GM10847 (cell line): Measurements from ENCODE around the gene ERLIN1.
A peak's percentile ranks its signal among the peaks of the same experiment; 100 is the strongest.

Experiments
- POLR2A ChIP-seq: IDR thresholded peaks from 2 replicates; pipeline ENCODE4 v1.6.1; 2011; ENCODE audit not compliant: insufficient read length; ENCODE audit errors: extremely low read depth

ERLIN1 gene

DNA sequence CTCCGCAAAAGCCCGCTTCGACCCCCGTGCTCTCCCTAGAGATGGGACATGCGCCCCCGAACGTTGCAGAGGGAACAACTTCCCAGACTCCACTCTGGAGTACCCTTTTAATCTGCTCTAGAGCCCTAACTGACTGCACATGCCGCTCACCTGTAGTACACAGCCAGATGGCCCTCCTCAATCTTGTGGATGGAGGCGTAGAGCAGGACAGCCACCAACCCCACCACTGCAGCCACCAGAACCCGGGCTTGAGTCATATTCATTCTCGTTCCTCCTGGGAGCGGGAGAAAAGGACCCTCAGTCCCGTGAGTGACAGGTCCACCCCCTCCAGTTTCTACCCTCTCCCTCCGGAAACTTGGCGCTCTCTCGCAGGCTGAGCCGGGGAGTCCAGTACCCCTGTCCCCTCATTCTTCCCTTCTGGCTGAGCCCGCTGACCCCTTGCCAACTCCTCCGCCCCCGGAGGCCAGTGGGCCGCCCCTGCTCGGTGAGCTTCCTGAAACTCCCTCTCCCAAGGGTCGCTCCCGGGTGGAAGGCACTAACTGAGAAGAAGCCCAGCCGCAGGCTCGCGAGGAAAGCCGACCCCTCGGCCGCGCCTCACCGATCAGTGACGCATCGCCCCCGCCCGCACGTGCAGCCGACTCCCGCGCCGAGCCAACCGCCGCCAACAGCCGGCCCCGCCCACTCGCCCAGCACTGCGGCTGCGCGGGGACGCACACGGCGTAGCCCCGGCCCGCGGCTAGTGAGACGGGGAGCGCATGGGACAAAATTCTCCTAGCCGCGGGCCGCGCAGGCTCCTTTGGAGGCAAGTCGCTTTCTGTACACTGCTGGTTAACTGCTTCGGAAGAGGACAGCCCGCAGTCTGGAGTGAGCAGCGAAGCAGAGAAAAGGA is at the start of gene ERLIN1:
Gene ERLIN1 (minus strand): TSS at position 666 of the 889 bp plus-strand sequence. CDS start 403 bp downstream, at position 263.
- TF ChIP-seq POLR2A: peak; percentile 83

- TF ChIP-seq POLR2A: no peak
Observed at GRCh38 chr10:100232101-100232500, 46.3 kb upstream of the ERLIN1 start.

DNA sequence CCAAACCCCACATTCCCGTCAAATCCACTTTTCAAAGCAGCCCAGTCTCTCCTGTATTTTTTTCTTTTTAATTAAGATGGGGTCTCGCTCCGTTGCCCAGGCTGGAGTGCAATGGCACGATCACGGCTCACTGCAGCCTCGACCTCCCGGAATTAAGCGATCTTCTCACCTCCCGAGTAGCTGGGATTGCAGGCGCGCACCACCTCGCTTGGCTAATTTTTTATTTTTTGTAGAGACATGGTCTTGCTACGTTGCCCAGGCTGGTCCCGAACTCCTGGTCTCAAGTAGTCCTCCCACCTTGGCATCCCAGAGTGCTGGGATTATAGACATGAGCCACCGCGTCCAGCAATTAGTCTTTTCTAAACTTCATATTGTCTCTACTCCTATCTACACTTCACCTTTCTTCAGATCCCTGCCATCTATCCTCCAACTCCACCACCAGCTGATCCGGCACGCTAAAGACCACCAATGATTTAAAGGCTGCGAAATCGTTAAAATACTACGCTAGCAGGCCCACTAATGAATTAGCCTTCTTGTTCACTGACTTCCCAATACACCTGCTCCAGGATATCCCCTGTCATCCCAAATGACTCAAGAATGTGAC is 44.1 kb upstream of the ERLIN1 start:
- no peak for TF ChIP-seq POLR2A

- TF ChIP-seq POLR2A: no peak
Observed at GRCh38 chr10:100223879-100224278, 38.0 kb upstream of the ERLIN1 start.

GRCh38 chr10:100222529-100222928 is 36.7 kb upstream of the ERLIN1 start:
- TF ChIP-seq POLR2A: no peak

- no peak for TF ChIP-seq POLR2A
Observed at GRCh38 chr10:100216006-100216405, 30.2 kb upstream of the ERLIN1 start.

GRCh38 chr10:100209303-100209702 is 23.5 kb upstream of the ERLIN1 start:
- no peak for TF ChIP-seq POLR2A

DNA sequence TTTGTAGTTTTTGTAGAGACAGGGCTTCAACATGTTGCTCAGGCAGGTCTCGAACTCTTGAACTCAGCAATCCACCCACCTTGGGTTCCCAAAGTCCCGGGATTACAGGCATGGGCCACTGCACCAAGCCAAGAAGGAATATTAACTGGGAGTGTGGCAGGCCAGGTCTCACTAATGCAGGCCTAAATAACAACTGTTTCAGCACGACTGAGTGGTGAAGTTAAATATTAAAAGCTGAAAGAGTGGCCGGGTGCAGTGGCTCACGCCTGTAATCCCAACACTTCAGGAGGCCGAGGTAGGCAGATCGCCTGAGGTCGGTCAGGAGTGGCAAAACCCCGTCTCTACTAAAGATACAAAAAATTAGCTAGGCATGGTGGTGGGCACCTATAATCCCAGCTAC is 22.4 kb upstream of the ERLIN1 start:
- no peak for TF ChIP-seq POLR2A

DNA sequence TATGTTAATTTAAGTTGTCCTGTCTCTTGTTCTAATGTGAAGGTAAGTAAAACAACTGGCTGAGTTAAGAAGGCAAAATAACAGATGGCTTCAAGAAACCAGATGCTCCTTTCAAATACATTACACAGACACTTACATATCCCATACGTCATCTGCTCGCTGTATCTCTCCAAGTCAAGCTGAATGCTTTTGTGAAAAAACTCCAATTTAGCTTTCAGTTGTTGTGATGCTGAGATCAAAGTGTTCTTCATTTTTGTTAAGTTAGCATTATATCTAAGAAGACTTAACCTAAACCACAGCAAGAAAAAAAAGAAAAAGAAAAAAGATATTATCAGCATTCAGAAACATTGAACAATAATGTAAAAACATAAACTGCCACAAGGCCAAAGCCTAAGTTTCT is 18.5 kb upstream of the ERLIN1 start:
- TF ChIP-seq POLR2A: no peak

DNA sequence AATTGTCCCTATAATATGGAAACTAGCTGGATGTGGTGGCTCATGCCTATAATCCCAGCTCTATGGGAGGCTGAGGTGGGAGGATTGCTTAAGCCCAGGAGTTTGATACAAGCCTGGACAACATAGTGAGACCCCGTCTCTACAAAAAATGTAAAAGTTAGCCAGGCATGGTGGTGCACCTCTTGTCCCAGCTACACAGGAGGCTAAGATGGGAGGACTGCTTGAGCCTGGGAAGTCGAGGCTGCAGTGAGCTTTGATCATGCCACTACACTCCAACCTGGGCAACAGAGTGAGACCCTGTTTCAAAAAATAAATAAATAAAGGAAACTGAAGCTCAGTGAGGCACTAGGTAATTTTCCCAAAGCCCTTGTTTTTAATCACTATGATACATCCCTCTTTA is 15.7 kb upstream of the ERLIN1 start:
- no peak for TF ChIP-seq POLR2A

DNA sequence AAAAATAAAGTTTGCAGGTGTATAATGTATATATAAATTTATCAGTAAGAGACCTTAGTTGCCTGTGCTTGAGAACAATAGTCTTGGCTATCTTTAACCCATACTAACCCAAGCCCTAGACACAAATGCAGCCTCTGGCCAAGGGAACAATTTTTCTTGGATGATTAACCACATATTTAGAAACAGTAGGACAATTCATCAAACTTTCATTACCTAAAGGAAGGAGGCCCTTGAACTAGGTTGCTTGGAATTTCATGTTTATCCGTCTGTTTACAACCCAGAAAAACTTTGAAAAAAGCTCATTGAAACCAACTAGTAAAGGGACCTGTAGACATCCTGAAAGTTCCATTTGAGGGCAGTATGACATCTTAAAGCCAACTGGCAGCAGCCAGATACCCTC is 8.9 kb upstream of the ERLIN1 start:
- no peak for TF ChIP-seq POLR2A

DNA sequence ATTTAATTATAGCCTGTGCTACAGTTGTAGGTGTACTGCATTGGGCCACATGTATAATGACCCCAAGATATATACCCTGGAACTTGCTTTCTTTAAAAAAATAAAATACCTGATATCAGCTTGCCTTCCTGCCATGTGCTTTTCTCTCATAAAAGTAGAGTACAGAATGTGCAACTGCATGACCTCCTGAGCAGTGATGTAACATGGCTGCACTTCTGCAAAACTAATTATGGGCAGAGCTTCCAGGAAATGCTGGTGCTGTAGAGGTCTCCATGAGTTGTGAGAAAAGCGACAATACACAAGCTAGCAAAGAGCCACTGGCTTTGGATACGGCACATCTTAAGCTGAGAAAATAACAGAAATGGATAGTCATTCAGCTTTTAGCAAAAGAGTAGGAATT is 6.5 kb upstream of the ERLIN1 start:
- TF ChIP-seq POLR2A: no peak

GRCh38 chr10:100186253-100187212 is 704 bp upstream of the ERLIN1 start:
- no peak for TF ChIP-seq POLR2A

GRCh38 chr10:100184840-100185239 is 989 bp downstream of the ERLIN1 start:
- no peak for TF ChIP-seq POLR2A

- TF ChIP-seq POLR2A: no peak
Observed at GRCh38 chr10:100184426-100184825, 1.4 kb downstream of the ERLIN1 start.

DNA sequence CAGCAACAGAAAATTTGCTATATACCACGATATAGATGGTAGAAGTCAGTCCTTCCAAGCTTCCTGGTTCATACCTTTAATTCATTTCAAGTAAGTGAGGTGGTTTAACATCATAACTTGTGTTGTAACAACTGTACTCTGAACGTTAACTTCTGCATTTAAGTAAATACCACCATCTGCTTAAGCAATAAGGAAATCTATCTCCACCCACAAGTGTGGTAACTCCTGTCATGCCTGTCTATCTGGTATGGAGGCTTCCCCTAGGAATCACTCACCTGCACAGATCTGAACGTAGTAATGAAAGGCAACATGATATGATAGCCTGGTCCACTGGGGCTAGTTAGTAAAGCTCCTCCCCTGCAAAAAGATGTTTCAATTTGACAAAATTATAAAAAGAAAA is 2.3 kb downstream of the ERLIN1 start:
- TF ChIP-seq POLR2A: no peak

DNA sequence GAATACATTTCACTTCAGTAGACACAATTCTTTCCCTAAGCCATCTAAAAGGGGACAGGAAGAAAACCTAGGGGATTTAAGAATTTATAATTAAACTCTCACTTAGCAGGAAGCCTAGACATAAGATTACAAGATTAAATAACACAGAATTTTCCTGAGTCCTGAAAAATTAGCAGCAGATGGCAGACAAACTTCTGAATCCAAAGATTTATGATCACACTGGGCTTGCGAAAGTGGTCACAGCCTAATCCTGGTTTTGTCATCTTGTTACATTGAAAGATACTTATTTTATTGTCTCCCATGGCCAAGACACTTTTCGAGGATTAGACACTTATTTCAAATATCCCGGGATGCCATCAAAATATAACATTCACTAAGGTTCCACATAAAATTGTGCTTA is 2.9 kb downstream of the ERLIN1 start:
- TF ChIP-seq POLR2A: no peak
